ENCODE measurements around the gene SCN5A.

SCN5A gene

GRCh38 chr3:38595393-38595792, 54.1 kb downstream of the SCN5A start:
- no peak overlapping the region for H3K4me3 ChIP-seq
- H3K27me3 ChIP-seq (ENCODE audit: low read depth) = no peaks in the 10 kb centered on the region

GRCh38 chr3:38590521-38590920, 59.0 kb downstream of the SCN5A start:
- H3K4me3 ChIP-seq = no peak overlapping the region
- H3K9me3 ChIP-seq = no peaks in the 10 kb centered on the region
- no peaks in the 10 kb centered on the region for H3K27me3 ChIP-seq (ENCODE audit: low read depth)
- in situ Hi-C loops (cut with MboI; ENCODE audit: low sequenced_read_pairs) = no loop called here
- H3K36me3 ChIP-seq (replicated peaks) = no peaks in the 10 kb centered on the region
- no peaks in the 10 kb centered on the region for H3K4me1 ChIP-seq
- DNase-seq (ENCODE audit: low spot score in 2 of 2) = no peak

More at GRCh38 chr3:38595393-38595792, 54.1 kb downstream of the SCN5A start:
- Histone ChIP-seq H3K36me3 (replicated peaks) (no peaks in the 10 kb centered on the region), H3K4me1 (no peaks in the 10 kb centered on the region), H3K9me3 (no peaks in the 10 kb centered on the region)
- no peak for DNase-seq (ENCODE audit: low spot score in 2 of 2)
- in situ Hi-C loops (cut with MboI; ENCODE audit: low sequenced_read_pairs) = no loop called here

- Histone ChIP-seq H3K4me3 (no peak overlapping the region), H3K27me3 (ENCODE audit: low read depth) (no peaks in the 10 kb centered on the region), H3K36me3 (replicated peaks) (no peaks in the 10 kb centered on the region), H3K4me1 (no peaks in the 10 kb centered on the region), H3K9me3 (no peaks in the 10 kb centered on the region)
- in situ Hi-C loops (cut with MboI; ENCODE audit: low sequenced_read_pairs) = no loop called here
- DNase-seq (ENCODE audit: low spot score in 2 of 2) = peak in 1 of 2 experiments; percentile 5
Observed at GRCh38 chr3:38588995-38589937, 60.2 kb downstream of the SCN5A start.

- Histone ChIP-seq H3K4me1 (no peaks in the 10 kb centered on the region), H3K36me3 (replicated peaks) (no peaks in the 10 kb centered on the region), H3K4me3 (no peak overlapping the region), H3K9me3 (no peaks in the 10 kb centered on the region), H3K27me3 (ENCODE audit: low read depth) (no peaks in the 10 kb centered on the region)
- in situ Hi-C loops (cut with MboI; ENCODE audit: low sequenced_read_pairs) = no loop called here
- peak in 1 of 2 experiments; percentile 4 for DNase-seq (ENCODE audit: low spot score in 2 of 2)
Observed at GRCh38 chr3:38588371-38588971, 61.0 kb downstream of the SCN5A start.

GRCh38 chr3:38587548-38588131, 61.8 kb downstream of the SCN5A start:
- H3K36me3 ChIP-seq (replicated peaks) = no peaks in the 10 kb centered on the region
- H3K4me1 ChIP-seq = no peaks in the 10 kb centered on the region
- no peaks in the 10 kb centered on the region for H3K9me3 ChIP-seq
- peak in 1 of 2 experiments; percentile 6 for DNase-seq (ENCODE audit: low spot score in 2 of 2)
- in situ Hi-C loops (cut with MboI; ENCODE audit: low sequenced_read_pairs) = no loop called here
- H3K4me3 ChIP-seq = no peak overlapping the region
- no peaks in the 10 kb centered on the region for H3K27me3 ChIP-seq (ENCODE audit: low read depth)

GRCh38 chr3:38586546-38587520, 62.7 kb downstream of the SCN5A start:
- in situ Hi-C loops (cut with MboI; ENCODE audit: low sequenced_read_pairs) = no loop called here
- peak in 1 of 2 experiments; percentile 4 for DNase-seq (ENCODE audit: low spot score in 2 of 2)
- H3K9me3 ChIP-seq = no peaks in the 10 kb centered on the region
- H3K27me3 ChIP-seq (ENCODE audit: low read depth) = no peaks in the 10 kb centered on the region
- H3K36me3 ChIP-seq (replicated peaks) = no peaks in the 10 kb centered on the region
- H3K4me1 ChIP-seq = no peaks in the 10 kb centered on the region
- no peak overlapping the region for H3K4me3 ChIP-seq

GRCh38 chr3:38585791-38586420, 63.6 kb downstream of the SCN5A start:
- in situ Hi-C loops (cut with MboI; ENCODE audit: low sequenced_read_pairs) = no loop called here
- H3K9me3 ChIP-seq = no peaks in the 10 kb centered on the region
- no peaks in the 10 kb centered on the region for H3K36me3 ChIP-seq (replicated peaks)
- peak in 1 of 2 experiments; percentile 3 for DNase-seq (ENCODE audit: low spot score in 2 of 2)
- H3K4me3 ChIP-seq = no peak overlapping the region
- no peaks in the 10 kb centered on the region for H3K4me1 ChIP-seq
- H3K27me3 ChIP-seq (ENCODE audit: low read depth) = no peaks in the 10 kb centered on the region

- Histone ChIP-seq H3K36me3 (replicated peaks) (no peaks in the 10 kb centered on the region), H3K4me1 (no peaks in the 10 kb centered on the region), H3K9me3 (no peaks in the 10 kb centered on the region), H3K4me3 (no peak overlapping the region), H3K27me3 (ENCODE audit: low read depth) (no peaks in the 10 kb centered on the region)
- in situ Hi-C loops (cut with MboI; ENCODE audit: low sequenced_read_pairs) = no loop called here
- DNase-seq (ENCODE audit: low spot score in 2 of 2) = no peak
Observed at GRCh38 chr3:38583688-38584087, 65.8 kb downstream of the SCN5A start.

- no peaks in the 10 kb centered on the region for H3K9me3 ChIP-seq
- DNase-seq (ENCODE audit: low spot score in 2 of 2) = peak in 1 of 2 experiments; percentile 4
- no peaks in the 10 kb centered on the region for H3K4me1 ChIP-seq
- in situ Hi-C loops (cut with MboI; ENCODE audit: low sequenced_read_pairs) = no loop called here
- no peaks in the 10 kb centered on the region for H3K36me3 ChIP-seq (replicated peaks)
- H3K4me3 ChIP-seq = no peak overlapping the region
- H3K27me3 ChIP-seq (ENCODE audit: low read depth) = no peaks in the 10 kb centered on the region
Observed at GRCh38 chr3:38582941-38583645, 66.4 kb downstream of the SCN5A start.

- H3K9me3 ChIP-seq = no peaks in the 10 kb centered on the region
- no peak overlapping the region for H3K4me3 ChIP-seq
- DNase-seq (ENCODE audit: low spot score in 2 of 2) = peak in 1 of 2 experiments; percentile 2
- no peaks in the 10 kb centered on the region for H3K4me1 ChIP-seq
- in situ Hi-C loops (cut with MboI; ENCODE audit: low sequenced_read_pairs) = no loop called here
- H3K27me3 ChIP-seq (ENCODE audit: low read depth) = no peaks in the 10 kb centered on the region
- no peaks in the 10 kb centered on the region for H3K36me3 ChIP-seq (replicated peaks)
Observed at GRCh38 chr3:38582316-38582715, 67.2 kb downstream of the SCN5A start.

- Histone ChIP-seq H3K27me3 (ENCODE audit: low read depth) (no peaks in the 10 kb centered on the region), H3K36me3 (replicated peaks) (no peaks in the 10 kb centered on the region), H3K4me3 (no peak overlapping the region), H3K4me1 (no peaks in the 10 kb centered on the region), H3K9me3 (no peaks in the 10 kb centered on the region)
- in situ Hi-C loops (cut with MboI; ENCODE audit: low sequenced_read_pairs) = no loop called here
- no peak for DNase-seq (ENCODE audit: low spot score in 2 of 2)
Observed at GRCh38 chr3:38581774-38582173, 67.7 kb downstream of the SCN5A start.
